Measurements from ENCODE around the gene NWD2.

- TF ChIP-seq CTCF (IDR thresholded peaks at IDR 0.05 in 8 of 11, conservative IDR thresholded peaks at IDR 0.05 in 3 of 11) (no peak), POLR2AphosphoS5 (IDR thresholded peaks at IDR 0.05) (no peak)
Measured at GRCh38 chr4:37324546-37324945, 80.0 kb downstream of the NWD2 start.

Data from spleen (tissue), 7 donors.